ENCODE results near the gene LRP1B.

DNA sequence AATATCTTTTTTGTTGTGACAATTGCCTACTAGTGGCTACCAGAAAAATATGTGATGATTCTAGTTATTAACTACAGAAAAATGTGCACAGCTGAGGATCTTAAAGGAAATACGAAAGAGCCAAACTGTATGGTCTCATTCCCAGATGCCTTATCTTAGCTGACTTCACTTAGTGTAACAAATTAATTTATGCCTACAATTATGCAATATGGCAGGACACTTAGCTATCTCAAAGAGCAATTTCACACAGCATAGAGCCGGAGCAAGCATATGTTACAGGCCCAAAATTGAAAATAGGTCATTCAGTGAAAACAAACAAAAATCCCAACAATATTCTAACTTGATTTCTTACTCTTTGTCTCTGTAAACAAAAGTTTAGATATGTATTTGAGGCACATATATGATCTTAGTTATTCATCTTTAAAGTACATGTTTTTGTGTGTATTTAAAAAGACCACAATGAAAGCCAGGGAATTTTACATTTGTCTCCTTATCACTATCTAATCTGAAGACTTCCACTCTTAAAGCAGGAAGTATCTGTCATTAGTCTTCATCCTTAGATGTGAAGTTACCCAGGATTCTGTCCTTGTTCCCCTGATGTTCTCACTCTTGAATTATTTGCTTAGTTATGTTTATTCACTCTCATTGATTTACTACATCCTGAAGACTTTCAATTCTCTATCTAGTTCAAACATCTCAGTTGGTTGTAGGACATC lies 1771.6 kb downstream of the LRP1B start:
- TF ChIP-seq EGR1 (IDR thresholded peaks at IDR 0.05) (no peak), TCF12 (IDR thresholded peaks at IDR 0.05; ENCODE audit: low read depth) (no peak), ZBTB7A (IDR thresholded peaks at IDR 0.05; ENCODE audit: low read depth) (no peak), NFIC (IDR thresholded peaks at IDR 0.05) (no peak), TAF1 (IDR thresholded peaks at IDR 0.05; ENCODE audit: low read depth) (no peak), EP300 (IDR thresholded peaks at IDR 0.05; ENCODE audit: borderline replicate concordance) (no peak), FOXM1 (IDR thresholded peaks at IDR 0.05; ENCODE audit: borderline replicate concordance, low read depth) (no peak)

Measured in Ishikawa (cell line).